ENCODE results near the gene TFEB. TPM values are rescaled to one million over a fixed set of nuclear protein-coding genes. Genes with fewer than 3 reads are reported as not detected.

The TFEB gene
- polyA plus RNA-seq (ENCODE audit: insufficient read length in 4 of 4) = 10 to 100 TPM in 1 of 4 donors, 1 to 10 TPM in 3; 4.5 to 10.2 (median 9.1) TPM

DNA sequence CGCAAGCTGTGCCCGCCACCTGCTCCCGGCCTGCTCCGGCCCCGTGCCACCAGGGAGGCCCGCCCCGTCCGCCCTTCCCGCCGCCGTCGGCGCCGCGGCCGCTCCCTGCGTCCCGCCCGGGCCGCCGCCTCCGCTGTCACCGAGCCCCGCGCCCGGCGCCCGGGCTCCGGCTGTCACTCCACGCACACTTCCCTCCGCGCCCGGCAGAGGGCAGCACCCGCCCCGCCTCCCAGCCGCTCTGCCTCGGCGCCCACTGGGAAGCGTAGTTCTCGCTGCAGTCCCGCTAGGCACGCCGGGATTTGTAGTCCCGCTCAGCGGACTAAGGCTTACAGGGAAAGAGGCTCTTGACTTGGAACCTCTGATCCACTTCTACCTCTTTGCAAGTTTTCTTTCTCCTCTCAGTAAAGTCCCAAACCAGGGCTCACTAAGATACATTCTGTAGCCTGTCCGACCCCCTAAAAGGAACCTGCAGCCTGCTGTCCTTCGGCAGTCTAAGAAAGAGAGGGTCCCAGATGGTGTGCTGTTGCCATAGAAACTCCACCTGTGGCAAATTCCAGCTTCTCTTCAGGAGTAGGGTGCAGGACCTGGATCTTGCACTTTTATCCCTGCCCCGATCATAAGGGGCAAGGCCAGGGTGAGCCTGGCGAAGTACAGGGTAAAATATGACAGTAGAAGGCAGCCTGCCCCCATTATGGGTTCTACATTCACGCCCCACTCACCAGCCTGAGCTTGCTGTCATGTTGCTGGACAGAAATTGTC is at the start of gene TFEB:
TFEB (minus strand) TSS at position 182 of the 759 bp plus-strand sequence. CDS start 44,395 bp downstream, outside the sequence.
- peak; percentile 76 to 82 (median 78) for DNase-seq (ENCODE audit: low read depth in 4 of 4, low spot score in 3 of 4)

DNA sequence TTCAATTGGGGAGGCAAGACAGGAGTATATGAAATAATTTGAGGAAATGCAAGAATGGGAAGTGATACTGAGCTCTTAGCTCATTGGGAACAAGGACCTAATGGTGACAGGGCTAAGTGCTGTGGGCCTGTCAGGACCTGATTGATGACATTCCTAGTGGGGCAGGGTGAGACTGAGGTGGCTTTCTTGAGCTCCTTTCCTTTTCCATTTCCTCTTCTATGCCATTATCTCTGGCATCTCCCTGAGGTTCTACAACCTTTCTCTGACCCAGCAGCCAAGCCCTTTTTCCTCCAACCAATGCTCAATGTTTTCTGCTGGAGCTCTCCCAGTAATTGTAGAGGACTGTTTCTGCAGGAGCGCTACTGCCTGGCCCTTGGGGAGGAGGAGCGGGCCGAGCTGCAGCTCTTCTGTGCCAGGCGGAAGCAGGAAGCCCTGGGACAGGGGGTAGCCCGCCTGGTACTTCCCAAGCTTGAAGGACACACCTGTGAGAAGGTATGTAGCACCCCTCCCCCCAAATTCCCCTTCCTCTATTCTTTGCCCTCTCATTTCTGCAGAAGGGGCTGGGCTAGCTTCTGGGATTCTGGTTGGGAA is 49.3 kb upstream of the TFEB start:
- no peak for DNase-seq (ENCODE audit: low read depth in 4 of 4, low spot score in 3 of 4)

- DNase-seq (ENCODE audit: low read depth in 4 of 4, low spot score in 3 of 4) = no peak
These were observed 47.8 kb upstream of the TFEB start for GRCh38 chr6:41783106-41783780.

GRCh38 chr6:41781366-41781730 is 45.9 kb upstream of the TFEB start:
- DNase-seq (ENCODE audit: low read depth in 4 of 4, low spot score in 3 of 4) = no peak

DNA sequence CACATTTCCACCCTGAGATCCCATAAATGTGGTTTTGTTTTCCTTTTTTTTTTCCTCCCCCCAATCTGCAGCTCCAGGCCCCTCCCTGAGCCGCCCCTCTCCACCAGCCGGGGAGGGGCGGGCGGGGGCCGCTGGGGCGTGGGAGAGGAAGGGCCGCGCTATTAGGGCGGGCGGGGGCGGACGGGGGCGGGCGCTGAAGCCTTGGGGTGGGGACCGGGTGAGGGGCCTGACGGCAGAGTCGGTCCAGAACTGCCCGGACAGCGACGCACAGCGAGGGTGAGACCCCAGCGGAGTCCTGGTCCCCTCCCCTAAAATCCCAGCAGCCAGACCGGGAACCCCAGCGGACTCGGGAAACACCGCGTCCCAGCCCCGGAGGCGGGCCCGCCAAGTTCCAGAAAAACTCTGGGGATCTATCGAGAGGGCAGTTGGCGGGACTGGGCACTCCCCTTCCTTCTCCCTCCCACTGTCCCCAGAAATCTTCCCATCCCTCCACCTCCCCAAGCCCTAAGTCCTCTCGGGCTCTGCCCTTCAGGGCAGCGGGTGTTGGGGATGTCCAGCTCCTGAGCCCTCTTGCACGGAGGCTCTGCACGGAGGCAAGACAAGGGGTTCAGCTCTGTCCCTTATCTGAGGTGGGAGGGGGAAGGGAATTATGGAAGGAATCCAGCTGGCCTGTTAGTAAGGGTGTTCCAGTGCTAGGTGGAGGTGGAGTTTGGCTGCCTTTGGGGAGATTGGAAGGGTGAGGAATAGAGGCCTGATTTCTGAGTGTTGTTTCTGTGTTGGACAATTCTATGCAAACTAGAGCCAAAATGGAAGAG is 45.4 kb upstream of the TFEB start, which contains the start of gene PRICKLE4:
PRICKLE4 (plus strand) TSS at position 232 of the 815 bp plus-strand sequence. CDS start 2,692 bp downstream, outside the sequence.
- DNase-seq (ENCODE audit: low read depth in 4 of 4, low spot score in 3 of 4) = no peak

GRCh38 chr6:41779788-41780550 is 44.6 kb upstream of the TFEB start, which contains the start of gene FRS3:
Gene FRS3, minus strand, starts transcription at chr6:41779900. Its CDS starts 2,913 bp downstream, at chr6:41776987.
- peak; percentile 90 to 94 (median 91) for DNase-seq (ENCODE audit: low read depth in 4 of 4, low spot score in 3 of 4)

DNA sequence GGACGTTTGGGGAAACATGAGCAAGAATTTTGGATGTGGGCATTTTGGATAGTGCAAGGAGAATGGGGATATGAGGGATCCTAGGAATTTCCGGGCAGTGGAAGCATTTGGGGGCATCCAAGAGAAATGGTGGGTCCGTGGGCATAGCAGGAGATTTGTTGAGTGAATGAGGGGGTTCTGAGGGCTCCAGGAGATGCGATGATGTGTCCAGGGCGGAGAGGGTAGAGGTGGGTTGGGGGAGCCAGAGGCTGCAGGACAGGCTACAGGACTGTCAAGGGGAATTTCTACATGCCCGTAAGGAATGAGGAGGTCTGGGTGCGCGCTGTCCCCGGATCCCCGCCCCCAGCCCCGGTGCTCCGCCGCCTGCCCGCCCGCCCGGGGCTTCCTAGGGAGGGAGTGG is 43.9 kb upstream of the TFEB start:
- DNase-seq (ENCODE audit: low read depth in 4 of 4, low spot score in 3 of 4) = no peak

- DNase-seq (ENCODE audit: low read depth in 4 of 4, low spot score in 3 of 4) = no peak
These were observed 43.5 kb upstream of the TFEB start for GRCh38 chr6:41778895-41779294.

GRCh38 chr6:41777551-41778285 is 42.3 kb upstream of the TFEB start:
- DNase-seq (ENCODE audit: low read depth in 4 of 4, low spot score in 3 of 4) = no peak

GRCh38 chr6:41775293-41775882 is 40.0 kb upstream of the TFEB start:
- DNase-seq (ENCODE audit: low read depth in 4 of 4, low spot score in 3 of 4) = no peak

DNA sequence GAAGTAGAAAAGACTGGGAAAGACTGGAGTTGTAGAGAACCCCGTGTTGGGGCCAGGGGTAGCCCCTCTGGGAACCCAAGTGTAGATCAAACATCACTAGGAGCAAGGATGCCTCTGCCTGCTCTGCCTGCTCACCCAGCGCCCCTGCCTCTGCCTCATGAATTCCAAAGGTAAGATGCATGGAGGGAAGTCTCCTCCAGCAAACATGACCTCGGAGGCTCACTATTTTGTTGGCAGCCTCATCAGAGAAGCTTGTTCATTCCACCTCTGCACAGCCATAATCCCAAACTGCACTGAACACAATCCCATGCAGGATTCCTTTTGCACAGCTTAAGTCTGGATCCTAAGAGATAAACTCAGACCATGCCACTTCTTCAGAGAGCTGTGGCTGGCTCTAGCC is 39.4 kb upstream of the TFEB start:
- DNase-seq (ENCODE audit: low read depth in 4 of 4, low spot score in 3 of 4) = no peak

- no peak for DNase-seq (ENCODE audit: low read depth in 4 of 4, low spot score in 3 of 4)
These were observed 35.9 kb upstream of the TFEB start for GRCh38 chr6:41771058-41771983.

DNA sequence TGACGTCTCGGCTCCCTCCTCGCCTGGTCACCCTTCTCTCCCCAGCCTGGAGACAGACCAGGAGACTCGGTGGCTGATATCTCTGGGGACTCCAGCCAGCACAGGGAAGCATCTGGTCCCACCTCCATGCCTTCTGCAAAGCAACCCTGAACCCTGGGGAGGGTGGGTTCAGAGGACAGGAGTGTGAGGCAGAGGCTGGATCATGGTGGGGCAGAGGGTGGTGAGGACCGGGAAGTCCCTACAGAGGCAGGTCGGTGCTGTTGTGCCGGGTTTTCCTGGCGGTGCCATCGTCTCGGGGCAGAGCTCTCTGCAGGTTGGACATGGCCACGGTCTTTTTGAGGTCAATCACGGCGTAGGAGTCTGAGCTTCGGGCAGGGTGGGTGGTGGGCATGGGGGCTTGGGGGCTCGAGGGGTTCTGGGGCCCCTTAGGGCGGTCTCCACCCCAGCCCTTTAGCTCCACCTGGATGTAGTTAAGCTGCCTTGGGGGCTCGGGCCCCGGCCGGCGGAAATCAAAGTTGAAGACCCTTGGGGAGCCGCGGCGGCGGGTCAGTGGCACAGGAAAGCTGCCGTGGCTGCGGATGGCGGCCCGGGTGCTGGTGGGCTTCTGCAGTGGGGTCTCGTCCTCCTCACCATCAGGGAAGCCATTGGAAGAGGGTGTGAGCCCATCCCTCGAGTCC is 35.1 kb upstream of the TFEB start:
- DNase-seq (ENCODE audit: low read depth in 4 of 4, low spot score in 3 of 4) = no peak

GRCh38 chr6:41769376-41769775 is 34.0 kb upstream of the TFEB start:
- DNase-seq (ENCODE audit: low read depth in 4 of 4, low spot score in 3 of 4) = no peak

DNA sequence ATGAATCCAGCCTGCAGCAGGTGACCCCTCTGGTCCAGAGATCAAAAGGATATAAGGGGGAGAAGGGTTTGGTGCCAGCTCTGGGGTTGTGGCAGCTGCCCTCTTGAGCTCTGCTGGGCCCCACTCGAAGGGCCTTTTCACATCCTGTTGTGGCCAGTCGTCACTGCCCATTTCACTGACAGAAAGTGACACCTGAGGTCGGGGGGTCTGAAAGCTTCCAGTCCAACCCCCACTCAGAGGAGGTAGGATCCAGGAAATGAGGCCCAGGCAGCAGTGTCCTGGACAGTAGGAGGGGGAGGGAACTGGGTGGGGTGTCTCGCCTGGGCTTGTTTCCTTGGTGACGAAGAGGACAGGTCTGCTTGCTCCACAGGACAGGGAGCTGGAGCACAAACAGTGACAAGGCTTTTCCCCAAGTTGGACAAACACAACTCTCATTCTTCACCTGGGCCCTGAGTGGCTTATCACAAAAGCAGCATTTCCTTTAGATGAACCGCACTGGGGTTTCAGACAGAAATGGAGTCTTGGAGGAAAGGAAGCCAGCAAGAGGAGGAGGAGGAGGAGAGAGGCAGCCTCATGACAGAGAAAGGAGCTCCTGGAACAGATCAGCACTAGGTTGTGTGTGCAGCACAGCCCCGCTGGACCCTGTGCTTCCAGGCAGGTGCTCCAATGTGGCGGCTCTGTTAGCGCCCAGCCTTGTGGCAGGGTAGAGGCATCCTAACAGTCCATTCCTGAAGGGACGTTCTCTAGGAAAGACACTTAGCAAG is 33.3 kb upstream of the TFEB start:
- no peak for DNase-seq (ENCODE audit: low read depth in 4 of 4, low spot score in 3 of 4)

DNA sequence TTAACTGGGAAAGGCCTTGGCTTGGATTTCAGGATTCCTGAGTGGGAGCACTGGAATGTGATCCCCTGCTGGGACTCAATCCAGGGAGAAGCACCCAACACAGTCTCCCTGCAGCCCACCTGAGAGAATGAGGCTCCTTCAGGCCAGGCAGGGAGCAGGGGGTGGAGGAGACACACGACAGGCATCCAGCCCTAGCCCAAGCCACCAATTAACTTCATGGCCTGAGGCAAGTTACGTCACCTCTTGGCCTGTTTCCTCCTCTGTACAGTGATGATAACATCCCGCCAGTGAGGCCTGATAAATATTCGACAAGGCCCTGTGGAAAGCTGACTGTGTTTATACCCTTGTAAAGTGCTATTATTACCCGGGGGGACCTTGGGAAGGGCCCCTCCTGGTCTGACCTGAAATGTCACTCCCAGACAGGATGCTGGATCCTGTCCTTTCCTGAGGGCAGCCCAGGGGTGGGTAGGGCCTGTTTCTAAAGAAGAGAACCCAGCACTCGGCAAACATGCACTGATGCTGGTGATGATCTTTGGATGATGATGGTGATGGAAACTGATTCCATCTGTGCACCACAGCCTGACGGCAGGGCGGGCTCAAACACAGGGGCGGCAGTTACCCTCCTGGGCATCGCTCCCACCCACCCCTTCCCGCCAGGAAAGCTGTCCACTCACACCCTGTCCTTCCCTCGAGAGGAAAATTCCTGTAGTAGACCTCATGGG is 31.9 kb upstream of the TFEB start:
- no peak for DNase-seq (ENCODE audit: low read depth in 4 of 4, low spot score in 3 of 4)

Measured in left renal pelvis (tissue), 4 donors.